ENCODE results near the gene ATXN7L1. TPM values are rescaled to one million over a fixed set of nuclear protein-coding genes. Genes with fewer than 3 reads are reported as not detected.

Gene ATXN7L1
- total RNA-seq, 6 experiments from 2014 or later, result 7.1 to 15.7 (median 11.0) TPM

- ATAC-seq, result no peak
- Histone ChIP-seq H3K4me3 (no peak overlapping the region), H3K27me3 (no peaks in the 10 kb centered on the region), H3K4me1 (peaks cover 0 to 35% (median 16%) of the 10 kb centered on the region in 4 donors), H3K27ac (no peak overlapping the region), H3K36me3 (no peaks in the 10 kb centered on the region), H3K9me3 (no peaks in the 10 kb centered on the region)
- TF ChIP-seq CTCF (IDR thresholded peaks at IDR 0.05) (no peak), POLR2A (IDR thresholded peaks at IDR 0.05) (no peak)
- WGBS (ENCODE audit: insufficient coverage, low coverage, low lambda C conversion rate, missing lambda C conversion rate), result 90% methylated on average over 6 of the region's 7 CpGs
- intact Hi-C loops (cut with DNase I), result no loop called here
- DNase-seq, result no peak
These were observed 76.7 kb downstream of the ATXN7L1 start for GRCh38 chr7:105799677-105800076.

- no peak for ATAC-seq
These were observed 77.4 kb downstream of the ATXN7L1 start for GRCh38 chr7:105799006-105799405.

GRCh38 chr7:105797652-105798051, 78.7 kb downstream of the ATXN7L1 start:
- ATAC-seq (no peak), DNase-seq (no peak)
- intact Hi-C loops (cut with DNase I), result no loop called here
- H3K9me3 ChIP-seq, result no peaks in the 10 kb centered on the region
- H3K4me1 ChIP-seq, result peaks cover 0 to 29% (median 14%) of the 10 kb centered on the region in 4 donors
- TF ChIP-seq POLR2A (IDR thresholded peaks at IDR 0.05), result no peak
- no peak for TF ChIP-seq CTCF (IDR thresholded peaks at IDR 0.05)
- H3K27me3 ChIP-seq, result no peaks in the 10 kb centered on the region
- H3K36me3 ChIP-seq, result no peaks in the 10 kb centered on the region
- H3K27ac ChIP-seq, result no peak overlapping the region
- WGBS (ENCODE audit: insufficient coverage, low coverage, low lambda C conversion rate, missing lambda C conversion rate), result 83% methylated on average over 5 of the region's 7 CpGs
- H3K4me3 ChIP-seq, result no peak overlapping the region

More at GRCh38 chr7:105799006-105799405, 77.4 kb downstream of the ATXN7L1 start:
- Histone ChIP-seq H3K27ac (no peak overlapping the region), H3K27me3 (no peaks in the 10 kb centered on the region), H3K4me1 (peaks cover 0 to 39% (median 18%) of the 10 kb centered on the region in 4 donors), H3K4me3 (no peak overlapping the region), H3K9me3 (no peaks in the 10 kb centered on the region), H3K36me3 (no peaks in the 10 kb centered on the region)
- DNase-seq, result no peak
- intact Hi-C loops (cut with DNase I), result no loop called here
- TF ChIP-seq POLR2A (IDR thresholded peaks at IDR 0.05), result no peak
- TF ChIP-seq CTCF (IDR thresholded peaks at IDR 0.05), result no peak
- 100% methylated on average over 2 of the region's 4 CpGs for WGBS (ENCODE audit: insufficient coverage, low coverage, low lambda C conversion rate, missing lambda C conversion rate)

- Histone ChIP-seq H3K9me3 (no peaks in the 10 kb centered on the region), H3K36me3 (no peaks in the 10 kb centered on the region), H3K4me3 (no peak overlapping the region), H3K27ac (no peak overlapping the region), H3K27me3 (no peaks in the 10 kb centered on the region), H3K4me1 (peaks cover 0 to 18% (median 10%) of the 10 kb centered on the region in 4 donors)
- WGBS (ENCODE audit: insufficient coverage, low coverage, low lambda C conversion rate, missing lambda C conversion rate), result 40% methylated on average over 1 of the region's 2 CpGs
- intact Hi-C loops (cut with DNase I), result no loop called here
- DNase-seq (no peak), ATAC-seq (no peak)
- TF ChIP-seq CTCF (IDR thresholded peaks at IDR 0.05) (no peak), POLR2A (IDR thresholded peaks at IDR 0.05) (no peak)
These were observed 80.0 kb downstream of the ATXN7L1 start for GRCh38 chr7:105796365-105796764.
